CMK (cell line): ENCODE results near the gene RAPSN.
A peak's percentile ranks its signal among the peaks of the same experiment; 100 is the strongest.

ENCODE experiments used
- DNase-seq: peaks from one replicate; pipeline ENCODE4 v3.0.0-alpha.2; 2010; ENCODE audit warnings: low read depth

RAPSN gene

DNA sequence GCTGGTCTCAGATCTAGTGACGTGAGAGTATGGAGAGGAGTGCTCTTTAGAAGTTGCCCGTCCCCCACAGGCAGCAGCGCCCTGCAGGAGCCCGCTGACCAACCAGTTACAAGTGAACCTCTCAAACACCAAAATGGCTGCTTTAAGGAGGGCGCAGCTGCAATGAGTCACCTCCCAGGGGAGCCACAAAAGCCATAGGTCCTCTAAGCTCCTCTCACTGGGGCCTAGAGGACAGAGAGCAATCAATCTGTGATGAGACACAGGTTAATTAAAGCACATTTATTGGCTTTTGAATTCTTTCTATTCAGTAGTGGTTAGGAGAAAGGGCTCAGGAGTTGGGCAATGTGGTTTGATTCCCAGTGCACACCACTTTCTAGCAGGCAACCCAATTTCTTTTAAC is 15.5 kb upstream of the RAPSN start:
- no peak for DNase-seq

DNA sequence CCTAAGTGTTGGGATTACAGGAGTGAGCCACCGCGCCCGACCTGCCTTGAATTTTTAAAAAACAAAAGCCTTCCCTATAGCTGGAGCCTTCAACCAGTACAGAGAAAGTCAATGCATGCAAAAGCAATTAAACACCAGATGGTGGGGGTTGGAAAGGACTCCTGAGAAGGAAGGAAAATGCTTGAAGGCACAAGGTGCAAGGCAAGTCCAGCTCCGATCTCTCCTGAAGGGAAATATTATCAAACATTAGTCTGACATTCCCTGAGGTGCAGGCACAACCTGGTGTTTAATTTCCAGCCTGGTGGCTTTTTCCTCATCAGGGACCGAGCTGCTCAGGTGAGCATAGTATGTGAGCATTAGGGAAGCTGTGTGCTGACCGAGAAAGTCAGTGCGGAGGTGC is 12.9 kb upstream of the RAPSN start:
- no peak for DNase-seq

DNA sequence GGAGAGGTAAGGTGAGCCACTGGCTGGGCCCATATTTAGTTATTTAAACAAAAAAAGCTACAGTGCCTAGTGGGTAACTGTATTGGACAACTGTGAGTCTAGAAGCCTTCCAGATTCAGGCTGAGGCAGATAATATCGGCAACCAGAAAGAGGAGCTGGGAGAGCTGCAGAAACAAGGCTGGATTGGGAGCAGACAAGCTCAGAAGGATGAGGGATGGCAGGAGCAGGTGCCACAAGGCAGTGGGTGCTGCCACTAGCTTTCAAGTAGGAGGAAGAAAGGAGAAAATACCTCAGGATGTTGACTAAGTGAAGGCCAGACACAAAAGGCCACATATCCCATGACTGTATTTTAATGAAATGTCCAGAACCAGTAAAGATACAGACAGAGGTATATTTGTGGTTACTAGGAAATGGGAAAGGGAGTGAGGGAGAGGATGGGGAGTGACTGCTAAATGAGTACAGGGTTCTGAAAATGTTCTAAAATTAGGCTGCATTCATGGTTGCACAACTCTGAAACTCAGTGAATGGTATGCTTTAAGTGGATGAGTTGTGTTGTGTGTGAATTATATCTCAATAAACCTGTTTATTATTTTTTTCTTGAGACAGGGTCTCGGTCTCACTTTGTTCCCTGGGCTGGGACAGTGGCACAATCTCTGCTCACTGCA is 11.8 kb upstream of the RAPSN start:
- DNase-seq = no peak

- peak; percentile 35 for DNase-seq
These were observed 5.3 kb upstream of the RAPSN start for GRCh38 chr11:47454258-47454671.

GRCh38 chr11:47453365-47453764 is 4.4 kb upstream of the RAPSN start:
- DNase-seq = no peak

DNA sequence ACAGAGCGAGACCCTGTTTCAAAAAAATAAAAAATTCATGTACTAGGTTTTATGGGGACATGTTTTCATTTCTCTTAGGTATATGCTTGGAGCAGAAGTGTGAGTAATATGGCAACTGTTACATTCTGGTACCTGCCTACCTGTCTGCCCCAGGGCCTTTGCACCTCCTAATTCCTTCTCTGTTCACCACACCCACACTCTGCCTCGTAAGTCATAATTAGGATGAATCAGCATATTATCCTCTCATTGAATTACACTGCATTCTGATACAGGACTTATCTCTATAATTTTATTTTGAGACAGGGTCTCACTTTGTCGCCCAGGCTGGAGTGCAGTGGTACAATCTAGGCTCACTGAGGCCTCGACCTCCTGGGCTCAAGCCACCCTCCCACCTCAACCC is 3.1 kb upstream of the RAPSN start:
- no peak for DNase-seq

- DNase-seq = no peak
These were observed 2.5 kb upstream of the RAPSN start for GRCh38 chr11:47451436-47451835.

GRCh38 chr11:47449541-47449940 is 605 bp upstream of the RAPSN start:
- DNase-seq = no peak

GRCh38 chr11:47447906-47448305 is 1.0 kb downstream of the RAPSN start:
- no peak for DNase-seq

DNA sequence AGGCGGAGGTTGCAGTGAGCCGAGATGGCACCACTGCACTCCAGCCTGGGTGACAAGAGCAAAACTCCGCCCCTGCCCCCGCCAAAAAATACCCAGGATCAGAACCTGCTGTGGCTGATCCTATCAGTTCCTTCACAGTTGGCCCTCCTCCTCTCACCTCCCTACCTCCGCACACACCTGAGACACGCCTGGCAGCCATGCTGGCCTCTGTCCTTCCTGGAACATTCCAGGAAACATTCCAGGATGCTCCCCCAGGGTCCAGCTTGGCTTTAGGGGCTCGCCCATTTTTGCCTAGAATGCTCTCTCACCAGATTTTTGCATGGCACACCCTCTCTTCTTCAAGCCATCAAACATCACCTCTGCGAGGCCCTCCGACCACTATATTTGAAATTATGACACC is 2.1 kb downstream of the RAPSN start:
- DNase-seq = no peak

DNA sequence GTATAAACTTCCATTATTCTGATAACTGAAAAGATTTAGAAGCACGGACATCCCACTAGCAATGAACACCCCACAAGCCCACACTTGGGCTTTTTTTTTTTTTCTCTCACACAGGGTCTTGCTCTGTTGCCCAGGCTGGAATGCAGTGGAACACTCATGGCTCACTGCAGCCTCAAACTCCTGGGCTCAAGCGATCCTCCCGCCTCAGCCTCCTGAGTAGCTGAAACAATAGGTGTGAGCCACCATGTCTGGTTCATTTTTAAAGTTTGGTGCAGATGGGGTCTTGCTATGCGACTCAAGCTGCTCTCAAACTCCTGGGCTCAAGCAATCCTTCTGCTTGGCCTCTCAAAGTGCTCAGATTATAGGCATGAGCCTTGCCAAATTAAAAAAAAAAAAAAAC is 3.1 kb downstream of the RAPSN start:
- DNase-seq = no peak

- no peak for DNase-seq
These were observed 5.1 kb downstream of the RAPSN start for GRCh38 chr11:47443817-47444216.

DNA sequence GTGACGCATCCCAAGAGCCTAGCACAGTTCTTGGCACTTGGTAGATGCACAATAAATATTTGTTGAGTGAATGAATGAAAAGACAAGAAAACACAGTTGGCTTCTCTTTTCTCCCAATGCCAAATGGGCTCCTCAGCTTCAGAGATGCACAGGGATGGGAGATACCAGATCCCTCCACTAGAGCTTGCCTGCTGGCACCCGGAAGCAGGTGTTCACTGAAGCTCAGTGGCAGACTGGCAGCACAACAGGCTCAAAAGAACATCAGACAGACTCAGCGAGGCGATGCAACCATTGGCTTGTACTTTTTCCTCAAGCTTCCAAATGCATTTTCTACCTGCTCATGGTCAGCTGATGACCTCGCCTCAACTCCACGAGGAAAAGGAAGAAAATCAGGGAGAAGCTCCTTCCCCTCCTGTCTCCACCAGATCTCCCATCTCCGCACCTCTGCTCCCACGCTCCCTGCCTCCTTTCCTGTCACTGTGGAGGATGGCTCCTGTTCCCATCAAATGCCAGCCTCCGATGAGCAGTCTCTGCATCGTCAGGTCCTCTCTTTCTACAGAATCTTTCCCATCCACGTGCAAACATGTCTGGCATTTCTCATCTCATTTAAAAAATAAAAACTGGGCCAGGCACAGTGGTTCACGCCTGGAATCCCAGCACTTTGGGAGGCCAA is 5.8 kb downstream of the RAPSN start:
- no peak for DNase-seq

DNA sequence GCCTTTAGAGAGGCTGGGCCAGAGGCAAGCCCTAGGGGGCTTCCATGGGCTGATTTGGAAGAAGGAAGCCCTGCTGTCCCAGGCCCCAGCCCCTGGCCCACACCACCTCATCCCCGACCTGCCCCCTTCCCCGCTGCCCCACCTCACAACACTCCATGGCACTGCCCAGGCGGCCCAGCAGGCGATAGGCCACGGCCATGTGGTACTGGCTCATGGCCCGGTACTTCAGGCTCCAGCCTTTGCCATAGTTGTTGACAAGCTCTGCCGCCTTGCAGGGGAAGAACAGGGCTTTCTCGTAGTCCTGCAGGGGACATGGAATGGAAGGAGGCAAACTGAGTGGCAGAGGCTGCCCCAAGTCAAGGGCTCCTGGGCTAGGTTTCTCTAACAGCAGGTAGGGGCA is 6.4 kb downstream of the RAPSN start:
- no peak for DNase-seq

- no peak for DNase-seq
These were observed 7.5 kb downstream of the RAPSN start for GRCh38 chr11:47441421-47441820.

- DNase-seq = no peak
These were observed 8.9 kb downstream of the RAPSN start for GRCh38 chr11:47440054-47440476.

DNA sequence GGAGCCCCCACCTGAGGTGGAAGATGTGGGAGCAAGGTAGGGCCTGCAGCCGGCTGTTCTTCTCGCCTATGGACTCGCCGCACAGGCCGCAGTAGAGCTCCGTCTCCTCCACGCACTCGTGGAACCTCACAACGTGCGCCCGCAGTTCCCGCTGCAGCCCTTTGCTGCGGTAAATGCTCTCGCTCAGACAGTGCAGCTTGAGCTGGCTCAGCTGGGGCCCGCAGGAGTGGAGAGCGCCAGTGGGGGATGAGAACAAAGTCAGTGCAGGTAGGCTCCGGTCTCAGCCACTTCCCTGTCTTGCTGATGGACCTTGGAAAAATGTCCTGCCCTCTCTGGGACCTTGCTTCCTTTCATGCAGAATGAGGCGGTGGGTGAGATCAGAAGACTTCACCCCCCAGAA is 10.2 kb downstream of the RAPSN start:
- no peak for DNase-seq

DNA sequence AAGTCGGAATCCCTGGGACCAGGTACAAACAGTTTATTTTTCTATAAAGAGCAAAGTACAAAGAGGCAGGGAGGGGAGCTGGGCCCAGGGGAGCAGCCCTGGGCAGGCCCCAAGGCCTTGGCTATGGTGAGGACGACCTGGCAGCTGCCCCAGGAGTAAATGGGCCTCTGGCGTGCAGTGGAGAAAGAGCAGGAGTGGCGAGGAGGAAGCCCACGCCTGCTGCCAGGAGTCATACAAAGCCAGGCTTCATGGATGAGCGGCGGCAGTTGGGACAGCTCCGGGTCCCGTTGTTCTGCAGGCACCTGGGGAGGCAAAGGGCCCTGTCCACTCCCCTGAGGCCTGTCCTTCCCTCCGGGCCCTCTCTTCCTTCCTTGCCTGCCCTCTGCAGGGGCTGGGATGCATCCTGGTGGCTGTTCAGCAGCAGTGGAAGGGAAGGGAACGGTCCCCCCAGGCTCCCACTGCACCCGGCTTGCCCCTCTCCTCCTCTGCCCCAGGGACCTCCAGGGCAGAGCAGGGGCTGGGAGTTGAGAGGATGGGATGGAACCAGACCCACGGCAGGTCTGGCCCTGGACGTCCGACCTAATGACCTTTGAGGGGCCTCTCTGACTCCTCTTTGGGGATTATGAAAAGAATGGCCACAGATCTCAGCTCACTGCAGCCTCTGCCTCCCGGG is 11.1 kb downstream of the RAPSN start:
- no peak for DNase-seq

- DNase-seq = no peak
These were observed 11.7 kb downstream of the RAPSN start for GRCh38 chr11:47437218-47437745.

DNA sequence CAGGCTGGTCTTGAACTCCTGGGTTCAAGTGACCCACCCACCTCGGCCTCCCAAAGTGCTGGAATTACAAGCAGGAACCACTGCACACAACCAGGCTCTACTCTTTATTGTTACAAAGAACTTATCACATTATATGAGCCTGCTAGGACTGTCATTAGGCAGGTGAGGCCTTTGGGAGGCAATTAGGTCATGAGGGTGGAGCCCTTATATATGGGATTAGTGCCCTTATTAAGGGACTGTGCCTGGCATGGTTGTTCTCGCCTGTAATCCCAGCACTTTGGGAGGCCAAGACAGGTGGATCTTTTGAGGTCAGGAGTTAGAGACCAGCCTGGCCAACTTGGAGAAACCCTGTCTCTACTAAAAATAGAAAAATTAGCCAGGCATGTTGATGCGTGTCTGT is 12.2 kb downstream of the RAPSN start:
- no peak for DNase-seq

- no peak for DNase-seq
These were observed 13.2 kb downstream of the RAPSN start for GRCh38 chr11:47435687-47436086.

DNA sequence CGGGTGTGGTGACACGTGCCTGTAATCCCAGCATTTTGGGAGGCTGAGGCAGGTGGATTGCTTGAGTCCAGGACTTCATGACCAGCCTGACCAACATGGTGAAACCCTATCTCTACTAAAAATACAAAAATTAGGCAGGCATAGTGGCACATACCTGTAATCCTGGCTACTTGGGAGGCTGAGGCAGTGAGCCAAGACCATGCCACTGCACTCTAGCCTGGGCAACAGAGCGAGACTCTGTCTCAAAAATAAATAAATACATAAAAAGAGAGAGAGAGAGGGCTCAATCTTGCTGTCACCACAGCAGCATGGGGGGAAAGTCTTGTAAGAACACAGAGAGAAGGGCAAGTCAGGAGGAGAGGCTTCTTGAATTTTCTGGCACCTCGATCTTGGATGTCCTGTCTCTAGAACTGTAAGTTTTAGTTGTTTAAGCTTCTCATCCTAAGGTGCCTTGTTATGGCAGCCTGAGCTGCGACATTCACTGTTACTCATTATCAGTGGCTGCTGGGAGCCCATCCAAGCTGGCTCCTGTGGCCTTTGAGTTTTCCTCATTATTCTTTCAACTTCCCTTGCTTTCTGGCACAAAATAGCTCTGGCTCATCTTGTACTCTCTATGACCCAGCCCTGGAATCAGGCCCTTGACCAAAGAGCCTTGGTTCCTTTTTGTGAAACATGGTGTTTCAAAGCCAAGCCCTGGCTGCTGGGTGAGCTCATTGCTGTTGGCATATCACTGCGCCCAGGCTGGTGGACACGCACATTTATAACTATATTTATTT is 14.7 kb downstream of the RAPSN start:
- no peak for DNase-seq
